Smooth muscle cell of the brain vasculature (primary cell): Measurements from ENCODE around the gene LAMA3.
"Not testable (repeated sequence)": the region's sequence is repeated elsewhere in the genome, so short reads cannot be mapped to it uniquely, and the experiment has no call there.

Experiments used
- DNase-seq: peaks from one replicate; pipeline ENCODE4 v3.0.0-alpha.2; 2012; ENCODE audit warnings: low read depth, low spot score

Gene LAMA3

GRCh38 chr18:23727707-23728493 lies 38.6 kb downstream of the LAMA3 start:
- no peak for DNase-seq

GRCh38 chr18:23730857-23731256 lies 41.6 kb downstream of the LAMA3 start:
- no peak for DNase-seq

DNA sequence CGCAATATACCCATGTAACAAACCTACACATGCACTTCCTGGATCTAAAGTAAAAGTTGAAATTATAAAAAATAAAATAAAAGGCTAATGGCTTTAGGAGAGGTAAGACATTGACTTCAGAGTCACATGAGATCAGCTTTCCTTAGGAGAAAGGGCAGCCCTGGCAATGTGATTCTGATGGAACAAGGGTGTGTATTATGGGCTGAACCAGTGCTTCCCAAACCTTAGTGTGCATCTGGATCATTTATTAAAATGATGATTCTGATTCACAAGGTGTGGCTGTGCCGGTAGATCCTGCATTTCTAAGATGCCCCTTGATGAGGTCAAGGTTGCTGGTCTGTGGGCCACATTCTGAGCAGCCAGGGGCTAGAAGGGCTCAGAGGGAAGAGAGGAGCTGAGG lies 42.6 kb downstream of the LAMA3 start:
- DNase-seq: no peak

DNA sequence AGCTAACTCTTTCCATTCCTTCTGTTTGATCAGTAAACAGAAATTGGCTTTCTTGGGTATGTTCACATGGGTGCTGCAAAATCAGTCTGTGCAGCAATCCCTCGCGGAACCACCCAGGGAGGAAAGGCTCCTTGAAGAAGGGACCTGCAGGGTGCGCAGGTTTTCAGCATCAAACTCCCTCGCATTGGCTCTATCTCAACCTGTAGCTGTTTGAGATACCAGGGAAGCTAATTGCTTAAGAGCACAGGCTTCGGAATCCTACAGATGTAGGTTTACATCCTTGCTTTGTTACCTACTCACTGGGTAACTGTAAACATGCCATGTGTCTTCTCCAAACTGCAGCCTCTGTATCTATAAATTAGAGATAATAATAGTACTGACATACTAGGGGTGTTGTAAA lies 43.2 kb downstream of the LAMA3 start:
- no peak for DNase-seq

GRCh38 chr18:23733265-23733664 lies 44.0 kb downstream of the LAMA3 start:
- DNase-seq: not testable (repeated sequence)

DNA sequence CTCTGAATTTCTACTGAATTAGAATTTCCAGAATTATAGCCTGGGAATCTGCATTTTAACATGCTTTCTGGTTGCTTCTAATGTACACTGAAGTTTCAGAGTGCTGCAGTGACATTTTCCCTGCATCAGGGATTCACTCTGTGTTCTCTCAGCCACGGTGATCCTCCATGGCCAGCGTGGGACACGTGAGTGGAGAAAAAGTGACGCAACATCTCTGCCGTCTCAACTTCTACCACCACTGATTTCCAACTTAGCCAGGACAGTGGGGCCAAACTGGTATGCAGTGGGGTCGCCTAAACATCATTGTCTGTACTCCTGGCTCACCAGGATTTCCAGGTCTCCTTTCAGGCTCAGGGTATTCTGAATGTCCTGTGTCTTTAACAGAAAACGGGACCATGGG lies 44.6 kb downstream of the LAMA3 start:
- no peak for DNase-seq

- DNase-seq: no peak
These were observed 45.8 kb downstream of the LAMA3 start for GRCh38 chr18:23735021-23735464.

DNA sequence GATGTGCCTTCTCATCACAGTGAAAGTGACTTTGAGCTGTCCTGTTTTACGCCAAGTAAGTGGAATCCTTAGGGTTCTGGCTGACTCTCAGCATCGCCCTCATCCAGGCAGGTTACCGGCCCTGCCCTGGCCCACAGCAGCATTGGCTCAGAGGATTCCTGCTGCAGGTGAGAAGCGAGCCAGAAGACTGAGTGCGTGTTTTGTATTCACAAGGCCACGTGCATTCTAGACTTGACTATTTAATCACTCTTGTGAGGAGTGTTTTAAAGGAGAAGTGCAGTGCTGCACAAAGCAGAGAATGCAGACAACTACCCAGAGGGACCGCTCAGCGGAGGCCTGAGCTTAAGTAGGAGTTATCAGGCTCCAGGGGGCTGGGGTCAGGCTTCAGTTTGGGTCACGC lies 48.3 kb downstream of the LAMA3 start:
- DNase-seq: no peak

DNA sequence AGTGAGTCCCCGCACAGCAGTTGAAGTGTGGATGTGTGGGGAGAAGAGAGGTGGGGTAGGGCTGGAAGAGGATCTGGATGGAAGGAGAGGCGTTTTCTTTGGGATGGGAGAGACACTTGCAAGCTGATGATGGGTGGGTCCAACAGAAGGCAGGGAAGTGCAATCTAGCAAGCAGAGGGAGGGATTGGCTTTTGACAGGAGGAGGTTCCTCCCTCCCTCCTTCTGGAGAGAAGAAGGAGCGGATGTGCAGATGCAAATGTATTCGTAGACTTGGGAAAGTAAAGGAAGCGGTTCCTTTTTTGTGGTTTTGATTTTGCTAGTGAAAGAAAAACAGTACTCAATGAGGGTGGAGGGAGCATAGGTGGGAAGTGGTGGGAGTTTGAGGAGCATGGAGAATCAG lies 48.9 kb downstream of the LAMA3 start:
- DNase-seq: no peak

DNA sequence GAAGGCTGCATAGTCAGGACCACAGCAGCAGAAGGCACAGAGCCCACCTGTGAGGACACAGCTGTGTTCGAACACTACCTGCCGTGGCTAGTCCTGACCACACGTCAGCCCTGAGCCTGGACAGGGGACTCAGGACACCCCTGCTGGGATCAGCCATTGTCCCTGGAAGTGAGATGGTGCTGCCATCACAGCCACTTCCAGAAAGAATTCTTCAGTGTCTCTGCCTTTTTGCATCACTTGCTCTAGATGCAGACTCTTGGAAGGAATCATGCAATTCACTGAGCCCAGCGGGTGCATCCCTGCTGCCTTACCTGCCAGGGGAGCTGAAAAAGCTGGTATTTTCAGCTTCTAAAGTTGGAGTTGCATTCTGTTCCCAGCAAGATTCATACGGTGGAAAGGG lies 49.3 kb downstream of the LAMA3 start:
- no peak for DNase-seq

DNA sequence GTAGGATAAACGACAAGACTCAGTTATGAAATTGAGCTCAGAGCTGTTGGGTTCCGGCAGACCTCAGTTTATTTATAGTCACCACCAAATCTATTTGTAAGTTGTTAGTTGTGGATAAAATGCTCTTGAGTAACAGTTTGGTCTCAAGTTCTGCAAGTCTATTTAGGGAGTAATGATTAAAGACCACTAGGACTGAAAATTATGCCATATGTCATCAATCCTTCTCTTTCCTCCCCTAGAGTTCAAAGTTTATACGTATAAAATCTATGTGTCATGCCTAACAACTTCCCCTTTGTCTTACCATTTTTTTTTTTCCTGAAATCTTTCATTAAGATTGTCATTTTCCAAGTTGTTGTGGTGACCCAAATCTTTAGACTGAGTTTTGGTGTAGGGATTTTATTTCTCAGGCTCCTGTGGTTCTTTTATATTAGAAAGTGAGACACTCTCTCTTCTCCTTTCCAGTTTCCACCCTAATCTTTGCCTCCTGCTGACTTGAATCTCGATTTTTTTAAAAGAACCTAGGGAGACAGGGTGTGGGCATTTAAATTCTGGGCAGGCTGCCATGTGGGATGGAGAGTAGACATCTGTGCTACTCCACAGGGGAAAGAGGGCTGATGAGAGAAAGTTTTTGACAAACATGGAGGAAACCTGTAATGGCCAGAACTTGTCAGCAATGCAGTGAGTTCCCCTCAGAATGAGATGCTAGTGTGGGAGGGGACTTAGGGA lies 51.0 kb downstream of the LAMA3 start:
- no peak for DNase-seq

- not testable (repeated sequence) for DNase-seq
These were observed 52.7 kb downstream of the LAMA3 start for GRCh38 chr18:23741967-23742366.

DNA sequence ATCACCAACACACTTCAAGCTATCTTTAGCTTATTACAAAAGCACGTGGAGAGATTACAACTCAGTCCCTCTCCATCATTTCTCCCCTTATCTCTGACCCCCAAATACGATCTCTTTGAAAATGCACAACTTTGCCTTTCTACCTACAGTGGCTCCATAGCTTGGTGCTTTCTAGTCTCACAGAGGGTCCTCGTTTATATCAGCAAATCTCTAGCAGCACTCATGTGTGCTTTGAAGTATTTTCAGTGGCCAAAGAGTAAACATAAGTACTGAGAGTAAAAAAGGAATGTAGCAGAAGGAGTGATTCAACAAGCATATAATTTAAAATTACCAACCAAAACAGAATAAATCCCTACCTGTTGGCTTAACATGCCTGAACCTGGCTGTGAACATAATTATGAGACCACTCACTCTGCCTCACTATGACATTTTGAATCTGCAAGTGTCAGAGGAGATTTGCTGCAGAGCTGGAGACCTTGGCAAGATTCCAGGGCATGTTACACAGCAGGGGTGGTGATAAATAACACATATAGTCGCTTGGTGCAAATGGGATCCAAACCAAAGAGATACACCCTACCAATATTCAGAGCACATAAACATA lies 54.6 kb downstream of the LAMA3 start:
- DNase-seq: no peak

DNA sequence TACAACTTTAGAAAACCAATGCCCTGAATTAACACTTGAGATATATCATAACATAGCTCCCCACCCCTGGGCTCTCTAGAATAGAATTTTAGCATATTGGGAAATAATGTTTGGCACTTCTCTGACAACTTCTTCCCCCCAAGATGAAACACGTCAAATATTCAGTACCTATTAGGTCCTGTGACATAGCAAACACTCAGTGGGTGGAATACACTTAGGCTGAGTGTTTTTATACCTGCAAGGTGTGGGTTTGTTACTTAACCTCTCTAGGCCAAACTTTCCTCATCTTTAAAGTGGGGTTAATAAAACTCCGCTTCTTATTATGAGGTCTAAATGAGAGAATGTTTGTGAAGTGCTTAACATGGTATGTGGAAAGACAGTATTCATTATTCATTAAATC lies 56.1 kb downstream of the LAMA3 start:
- no peak for DNase-seq

DNA sequence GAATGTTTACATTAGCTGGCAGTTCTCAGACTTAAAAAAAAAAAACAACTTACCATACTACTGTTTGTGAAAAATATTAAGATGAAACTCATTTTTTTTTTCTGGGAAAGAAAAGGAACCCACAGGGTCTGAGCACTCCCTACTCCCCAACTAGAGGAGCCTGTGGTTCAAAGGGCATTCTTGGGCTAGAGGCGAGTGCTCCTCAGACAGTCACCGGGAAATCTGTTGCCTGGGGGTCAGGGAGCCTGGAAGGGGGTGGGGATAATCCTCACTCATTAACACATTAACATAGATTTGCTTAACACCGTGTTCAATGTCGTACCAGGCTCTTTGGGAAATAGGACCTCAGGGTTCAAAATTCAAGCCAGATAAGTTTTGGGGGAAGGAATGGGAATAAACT lies 57.6 kb downstream of the LAMA3 start:
- no peak for DNase-seq

- no peak for DNase-seq
These were observed 63.1 kb downstream of the LAMA3 start for GRCh38 chr18:23752363-23752762.

- no peak for DNase-seq
These were observed 63.5 kb downstream of the LAMA3 start for GRCh38 chr18:23752796-23753195.

DNA sequence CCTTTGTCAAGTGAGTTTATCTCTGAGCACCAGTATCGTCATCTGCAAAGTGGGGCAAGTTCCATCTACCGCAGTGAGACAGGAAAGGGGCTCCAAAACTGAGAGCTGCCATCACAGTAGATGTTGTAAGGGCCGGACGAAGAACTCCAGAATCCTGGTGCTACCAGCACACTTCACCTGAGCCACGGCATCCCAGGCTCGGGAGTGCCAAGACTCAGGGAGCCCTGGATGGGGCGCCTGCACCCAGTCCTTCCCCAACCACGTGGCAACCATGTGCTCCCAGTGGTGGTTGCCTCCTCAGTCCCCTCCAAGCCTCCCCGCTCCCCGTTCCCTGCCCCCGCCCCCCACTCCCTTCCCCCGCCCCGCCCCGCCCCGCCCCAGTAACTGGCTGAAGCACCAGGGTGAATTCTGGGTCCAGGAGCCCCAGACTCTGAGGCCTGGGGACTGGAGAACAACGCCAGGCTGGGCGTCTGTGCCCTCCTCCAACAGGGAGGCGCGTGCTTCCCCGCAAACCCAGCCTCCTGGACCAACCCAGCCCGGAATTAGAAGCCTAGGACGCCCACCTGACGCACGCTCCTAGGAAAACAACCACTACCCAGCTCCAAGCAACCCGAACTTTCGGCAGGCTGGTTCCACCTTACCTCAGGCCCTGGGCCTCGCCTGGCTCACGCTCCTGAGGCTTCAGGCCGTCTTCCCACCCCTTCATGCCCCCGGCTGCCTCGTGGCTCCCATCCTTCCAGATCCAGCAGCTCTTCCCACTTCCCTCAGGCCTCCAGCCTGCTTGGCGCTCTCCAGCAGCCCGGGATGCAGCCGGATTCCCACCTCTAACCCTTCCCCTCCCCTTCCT lies 67.6 kb downstream of the LAMA3 start:
- no peak for DNase-seq

GRCh38 chr18:23757437-23757733 lies 68.1 kb downstream of the LAMA3 start:
- no peak for DNase-seq

- DNase-seq: no peak
These were observed 69.0 kb downstream of the LAMA3 start for GRCh38 chr18:23758281-23758680.

DNA sequence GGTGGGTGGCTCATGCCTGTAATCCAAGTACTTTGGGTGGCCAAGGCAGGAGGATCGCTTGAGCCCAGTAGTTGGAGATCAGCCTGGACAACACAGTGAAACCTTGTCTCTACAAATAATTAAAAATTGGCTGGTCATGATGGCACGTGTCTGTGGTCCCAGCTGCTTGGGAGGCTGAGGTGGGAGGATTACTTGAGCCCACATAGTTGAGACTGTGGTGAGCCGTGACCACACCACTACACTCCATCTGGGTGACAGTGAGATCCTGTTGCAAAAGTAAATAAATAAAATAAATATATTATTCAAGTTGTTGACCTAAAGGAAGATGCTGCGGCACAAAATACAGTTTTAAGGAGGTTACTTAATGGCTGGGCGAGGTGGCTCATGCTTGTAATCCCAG lies 72.7 kb downstream of the LAMA3 start:
- DNase-seq: no peak

GRCh38 chr18:23763343-23763742 lies 74.1 kb downstream of the LAMA3 start:
- no peak for DNase-seq
